ENCODE results near the gene POLDIP2.

DNA sequence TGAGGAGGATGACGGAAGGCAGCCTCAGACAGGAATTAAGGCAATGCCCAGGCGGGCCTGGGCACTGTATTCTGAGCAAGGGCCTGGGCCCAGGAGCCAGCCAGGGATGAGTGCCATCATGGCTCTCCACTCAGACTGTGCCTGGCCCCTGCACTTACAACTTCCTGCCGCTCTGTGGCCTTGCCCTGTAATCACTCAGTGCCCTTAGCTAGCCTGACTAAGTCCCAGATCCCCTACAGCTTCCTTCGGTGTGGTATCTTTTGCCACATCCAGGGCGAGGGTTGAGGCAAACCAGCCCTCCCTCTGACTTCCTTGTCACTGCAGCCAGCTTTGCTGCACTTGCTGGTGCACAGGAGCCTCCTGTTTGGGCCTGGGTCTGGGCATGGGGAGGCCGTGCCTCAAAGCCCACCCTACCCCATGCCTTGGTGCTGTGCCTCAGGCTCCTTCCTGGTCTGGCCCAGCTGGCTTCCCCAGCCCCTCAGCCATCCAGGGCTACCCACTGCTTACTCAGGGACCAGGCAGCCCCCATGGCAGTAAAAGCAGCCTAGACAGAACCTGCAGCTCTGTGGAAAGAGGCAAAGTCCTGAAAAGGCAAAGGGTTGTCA lies 39.4 kb upstream of the POLDIP2 start:
- TF ChIP-seq ZNF274 (IDR thresholded peaks at IDR 0.05; ENCODE audit: low read depth, low read length) (no peak), YY1 (IDR thresholded peaks at IDR 0.05; ENCODE audit: insufficient read depth, insufficient read length) (no peak), SUZ12 (IDR thresholded peaks at IDR 0.05; ENCODE audit: extremely low read depth, insufficient read depth, insufficient read length) (no peak)

Measured in NT2/D1 (cell line).